ENCODE measurements around the gene RLIM. TPM values are rescaled to one million over a fixed set of nuclear protein-coding genes. Genes with fewer than 3 reads are reported as not detected.

Gene RLIM
- total and polyA plus RNA-seq, 2 donors from 2014 or later = 6.8 to 42.7 TPM

DNA sequence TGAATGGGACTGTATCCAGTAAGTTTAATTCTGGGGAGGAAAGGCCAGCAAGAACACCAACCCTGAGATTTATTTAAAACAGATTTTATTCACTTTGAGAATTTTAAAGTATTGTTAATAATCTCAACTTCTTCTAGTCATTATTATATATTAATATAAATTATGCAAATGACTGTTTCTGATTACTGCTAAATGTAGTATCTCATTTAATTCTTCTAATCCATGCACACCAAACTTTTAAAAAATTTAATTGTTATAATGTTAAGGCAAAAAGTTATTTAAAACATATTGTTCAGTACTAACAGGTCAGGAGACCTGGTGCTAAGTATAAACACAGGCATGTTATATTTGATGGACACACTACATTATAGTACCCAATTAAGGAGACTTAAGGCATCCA, 8.1 kb downstream of the RLIM start:
- H3K4me3 ChIP-seq (ENCODE audit: low read length in 3 of 3) = no peak overlapping the region
- FAIRE-seq = no peak

GRCh38 chrX:74603040-74603439, 11.4 kb downstream of the RLIM start:
- no peaks in the 10 kb centered on the region for H3K27me3 ChIP-seq (ENCODE audit: control insufficient read depth, insufficient read depth, low read length)
- H3K4me3 ChIP-seq (ENCODE audit: low read length in 3 of 3) = no peak overlapping the region
- H3K27ac ChIP-seq (ENCODE audit: low read depth in 2 of 2, low read length in 2 of 2) = no peak overlapping the region
- H3K9me3 ChIP-seq (ENCODE audit: control insufficient read depth in 2 of 3, insufficient read depth in 1 of 3, low read length in 3 of 3) = no peaks in the 10 kb centered on the region
- intact Hi-C loops (cut with DNase I) = no loop called here
- FAIRE-seq (no peak), DNase-seq (no peak)
- no peaks in the 10 kb centered on the region for H3K4me1 ChIP-seq (ENCODE audit: control insufficient read depth in 2 of 3, insufficient read depth in 2 of 3, low read depth in 1 of 3, low read length in 3 of 3)
- H3K36me3 ChIP-seq (ENCODE audit: control insufficient read depth in 2 of 3, insufficient read depth in 3 of 3, low read length in 3 of 3) = peaks cover 0 to 2% (median 0%) of the 10 kb centered on the region in 3 donors
- no peak overlapping the region for H3K9ac ChIP-seq (ENCODE audit: low read length in 3 of 3)
- TF ChIP-seq, protein P1, sequence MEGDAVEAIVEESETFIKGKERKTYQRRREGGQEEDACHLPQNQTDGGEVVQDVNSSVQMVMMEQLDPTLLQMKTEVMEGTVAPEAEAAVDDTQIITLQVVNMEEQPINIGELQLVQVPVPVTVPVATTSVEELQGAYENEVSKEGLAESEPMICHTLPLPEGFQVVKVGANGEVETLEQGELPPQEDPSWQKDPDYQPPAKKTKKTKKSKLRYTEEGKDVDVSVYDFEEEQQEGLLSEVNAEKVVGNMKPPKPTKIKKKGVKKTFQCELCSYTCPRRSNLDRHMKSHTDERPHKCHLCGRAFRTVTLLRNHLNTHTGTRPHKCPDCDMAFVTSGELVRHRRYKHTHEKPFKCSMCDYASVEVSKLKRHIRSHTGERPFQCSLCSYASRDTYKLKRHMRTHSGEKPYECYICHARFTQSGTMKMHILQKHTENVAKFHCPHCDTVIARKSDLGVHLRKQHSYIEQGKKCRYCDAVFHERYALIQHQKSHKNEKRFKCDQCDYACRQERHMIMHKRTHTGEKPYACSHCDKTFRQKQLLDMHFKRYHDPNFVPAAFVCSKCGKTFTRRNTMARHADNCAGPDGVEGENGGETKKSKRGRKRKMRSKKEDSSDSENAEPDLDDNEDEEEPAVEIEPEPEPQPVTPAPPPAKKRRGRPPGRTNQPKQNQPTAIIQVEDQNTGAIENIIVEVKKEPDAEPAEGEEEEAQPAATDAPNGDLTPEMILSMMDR (IDR thresholded peaks at IDR 0.05; ENCODE audit: borderline replicate concordance, extremely low read depth, insufficient read depth) = no peak

More for the DNA sequence above, 8.1 kb downstream of the RLIM start:
- H3K36me3 ChIP-seq (ENCODE audit: control insufficient read depth in 2 of 3, insufficient read depth in 3 of 3, low read length in 3 of 3) = peaks cover 0 to 2% (median 0%) of the 10 kb centered on the region in 3 donors
- no peak overlapping the region for H3K27ac ChIP-seq (ENCODE audit: low read depth in 2 of 2, low read length in 2 of 2)
- DNase-seq = no peak
- H3K4me1 ChIP-seq (ENCODE audit: control insufficient read depth in 2 of 3, insufficient read depth in 2 of 3, low read depth in 1 of 3, low read length in 3 of 3) = no peaks in the 10 kb centered on the region
- TF ChIP-seq, protein P1 (IDR thresholded peaks at IDR 0.05; ENCODE audit: borderline replicate concordance, extremely low read depth, insufficient read depth) = no peak
- H3K27me3 ChIP-seq (ENCODE audit: control insufficient read depth, insufficient read depth, low read length) = no peaks in the 10 kb centered on the region
- no peak overlapping the region for H3K9ac ChIP-seq (ENCODE audit: low read length in 3 of 3)
- H3K9me3 ChIP-seq (ENCODE audit: control insufficient read depth in 2 of 3, insufficient read depth in 1 of 3, low read length in 3 of 3) = no peaks in the 10 kb centered on the region
- intact Hi-C loops (cut with DNase I) = no loop called here

DNA sequence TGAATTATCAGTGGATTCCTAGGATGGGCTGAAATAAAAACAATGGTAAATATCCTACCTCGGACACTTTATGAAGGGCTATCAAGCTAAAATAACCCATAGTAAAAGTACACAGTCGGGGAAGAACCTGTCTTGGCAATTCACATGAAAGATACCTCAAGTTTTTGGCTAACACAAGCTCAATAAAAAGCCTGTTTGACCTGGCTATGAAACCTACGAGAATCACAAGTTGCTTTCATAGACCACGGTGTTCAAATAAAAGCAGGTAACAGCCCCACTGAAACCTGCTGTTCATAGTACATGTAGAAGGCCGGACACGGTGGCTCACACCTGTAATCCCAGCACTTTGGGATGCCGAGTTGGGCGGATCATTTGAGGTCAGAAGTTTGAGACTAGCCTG, 12.3 kb downstream of the RLIM start:
- FAIRE-seq = no peak
- Histone ChIP-seq H3K27ac (ENCODE audit: low read depth in 2 of 2, low read length in 2 of 2) (no peak overlapping the region), H3K9me3 (ENCODE audit: control insufficient read depth in 2 of 3, insufficient read depth in 1 of 3, low read length in 3 of 3) (no peaks in the 10 kb centered on the region), H3K36me3 (ENCODE audit: control insufficient read depth in 2 of 3, insufficient read depth in 3 of 3, low read length in 3 of 3) (peaks cover 0 to 2% (median 0%) of the 10 kb centered on the region in 3 donors), H3K4me1 (ENCODE audit: control insufficient read depth in 2 of 3, insufficient read depth in 2 of 3, low read depth in 1 of 3, low read length in 3 of 3) (no peaks in the 10 kb centered on the region), H3K4me3 (ENCODE audit: low read length in 3 of 3) (no peak overlapping the region), H3K9ac (ENCODE audit: low read length in 3 of 3) (no peak overlapping the region), H3K27me3 (ENCODE audit: control insufficient read depth, insufficient read depth, low read length) (no peaks in the 10 kb centered on the region)
- DNase-seq = no peak
- intact Hi-C loops (cut with DNase I) = no loop called here
- TF ChIP-seq, protein P1 (IDR thresholded peaks at IDR 0.05; ENCODE audit: borderline replicate concordance, extremely low read depth, insufficient read depth) = no peak

DNA sequence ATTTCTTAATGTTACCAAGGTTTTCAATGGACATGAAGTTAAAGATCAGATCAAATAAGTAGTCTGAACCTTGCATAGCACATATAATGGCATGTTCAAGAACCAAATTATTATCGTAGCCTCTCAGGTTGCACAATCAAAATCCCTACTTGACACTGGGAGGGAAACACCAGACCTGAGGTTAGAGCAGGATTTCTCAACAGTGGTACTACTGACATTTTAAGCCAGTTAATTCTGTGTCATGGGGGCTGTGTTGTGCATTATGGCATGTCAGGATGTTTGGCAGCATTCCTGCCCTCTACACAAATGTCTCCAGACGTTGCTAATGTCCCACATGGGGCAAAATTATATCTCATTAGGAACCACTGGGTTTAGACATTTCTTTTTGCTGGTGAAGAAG, 20.8 kb downstream of the RLIM start:
- TF ChIP-seq, protein P1 (IDR thresholded peaks at IDR 0.05; ENCODE audit: borderline replicate concordance, extremely low read depth, insufficient read depth) = no peak
- FAIRE-seq (no peak), DNase-seq (no peak)
- H3K27me3 ChIP-seq (ENCODE audit: control insufficient read depth, insufficient read depth, low read length) = no peaks in the 10 kb centered on the region
- no peak overlapping the region for H3K27ac ChIP-seq (ENCODE audit: low read depth in 2 of 2, low read length in 2 of 2)
- no peak overlapping the region for H3K4me3 ChIP-seq (ENCODE audit: low read length in 3 of 3)
- H3K9ac ChIP-seq (ENCODE audit: low read length in 3 of 3) = no peak overlapping the region
- H3K36me3 ChIP-seq (ENCODE audit: control insufficient read depth in 2 of 3, insufficient read depth in 3 of 3, low read length in 3 of 3) = peaks cover 2 to 25% (median 10%) of the 10 kb centered on the region in 3 donors
- H3K9me3 ChIP-seq (ENCODE audit: control insufficient read depth in 2 of 3, insufficient read depth in 1 of 3, low read length in 3 of 3) = no peaks in the 10 kb centered on the region
- intact Hi-C loops (cut with DNase I) = no loop called here
- H3K4me1 ChIP-seq (ENCODE audit: control insufficient read depth in 2 of 3, insufficient read depth in 2 of 3, low read depth in 1 of 3, low read length in 3 of 3) = no peaks in the 10 kb centered on the region
